ENCODE data around the gene NFKBIE. TPM values are rescaled to one million over a fixed set of nuclear protein-coding genes. Genes with fewer than 3 reads are reported as not detected.

NFKBIE gene
- total RNA-seq, 4 donors from 2014 or later = 7.0 to 10.4 (median 8.5) TPM

GRCh38 chr6:44311304-44311703 lies 46.0 kb upstream of the NFKBIE start:
- no peaks in the 10 kb centered on the region for H3K9me3 ChIP-seq
- intact Hi-C loops (cut with DNase I) = no loop called here
- WGBS = 89% methylated on average over 2 of the region's 2 CpGs
- TF ChIP-seq EP300 (IDR thresholded peaks at IDR 0.05) (no peak), CTCF (IDR thresholded peaks at IDR 0.05) (no peak), POLR2AphosphoS5 (IDR thresholded peaks at IDR 0.05) (no peak), POLR2A (IDR thresholded peaks at IDR 0.05; ENCODE audit: low read depth) (no peak)
- H3K4me3 ChIP-seq = no peak overlapping the region
- DNase-seq (ENCODE audit: extremely low spot score) = no peak
- no peak overlapping the region for H3K27ac ChIP-seq (replicated peaks in 1 of 4)
- H3K27me3 ChIP-seq = no peaks in the 10 kb centered on the region
- peaks cover 22 to 56% (median 51%) of the 10 kb centered on the region in 4 donors for H3K36me3 ChIP-seq
- peaks cover 8 to 19% (median 14%) of the 10 kb centered on the region in 4 donors for H3K4me1 ChIP-seq

GRCh38 chr6:44310241-44310640 lies 44.9 kb upstream of the NFKBIE start:
- DNase-seq (ENCODE audit: extremely low spot score) = no peak
- H3K27ac ChIP-seq (replicated peaks in 1 of 4) = no peak overlapping the region
- intact Hi-C loops (cut with DNase I) = no loop called here
- H3K36me3 ChIP-seq = peaks cover 32 to 67% (median 62%) of the 10 kb centered on the region in 4 donors
- H3K4me1 ChIP-seq = peaks cover 8 to 19% (median 14%) of the 10 kb centered on the region in 4 donors
- no peaks in the 10 kb centered on the region for H3K9me3 ChIP-seq
- WGBS = 100% methylated on average over 3 of the region's 3 CpGs
- TF ChIP-seq POLR2AphosphoS5 (IDR thresholded peaks at IDR 0.05) (no peak), POLR2A (IDR thresholded peaks at IDR 0.05; ENCODE audit: low read depth) (no peak), CTCF (IDR thresholded peaks at IDR 0.05) (no peak), EP300 (IDR thresholded peaks at IDR 0.05) (no peak)
- H3K4me3 ChIP-seq = no peak overlapping the region
- no peaks in the 10 kb centered on the region for H3K27me3 ChIP-seq

- H3K4me3 ChIP-seq = no peak overlapping the region
- no peaks in the 10 kb centered on the region for H3K9me3 ChIP-seq
- DNase-seq (ENCODE audit: extremely low spot score) = no peak
- TF ChIP-seq POLR2A (IDR thresholded peaks at IDR 0.05; ENCODE audit: low read depth) (no peak), EP300 (IDR thresholded peaks at IDR 0.05) (no peak), CTCF (IDR thresholded peaks at IDR 0.05) (no peak), POLR2AphosphoS5 (IDR thresholded peaks at IDR 0.05) (no peak)
- intact Hi-C loops (cut with DNase I) = no loop called here
- peaks cover 8 to 19% (median 14%) of the 10 kb centered on the region in 4 donors for H3K4me1 ChIP-seq
- H3K36me3 ChIP-seq = peaks cover 33 to 73% (median 68%) of the 10 kb centered on the region in 4 donors
- H3K27ac ChIP-seq (replicated peaks in 1 of 4) = no peak overlapping the region
- no peaks in the 10 kb centered on the region for H3K27me3 ChIP-seq
These were observed 44.3 kb upstream of the NFKBIE start for GRCh38 chr6:44309631-44310030.

GRCh38 chr6:44309092-44309491 lies 43.7 kb upstream of the NFKBIE start:
- intact Hi-C loops (cut with DNase I) = no loop called here
- Histone ChIP-seq H3K9me3 (no peaks in the 10 kb centered on the region), H3K4me1 (peaks cover 8 to 19% (median 14%) of the 10 kb centered on the region in 4 donors), H3K36me3 (peaks cover 37 to 78% (median 74%) of the 10 kb centered on the region in 4 donors), H3K27ac (replicated peaks in 1 of 4) (no peak overlapping the region), H3K27me3 (no peaks in the 10 kb centered on the region), H3K4me3 (no peak overlapping the region)
- TF ChIP-seq EP300 (IDR thresholded peaks at IDR 0.05) = no peak
- no peak for TF ChIP-seq POLR2A (IDR thresholded peaks at IDR 0.05; ENCODE audit: low read depth)
- TF ChIP-seq CTCF (IDR thresholded peaks at IDR 0.05) = no peak
- no peak for TF ChIP-seq POLR2AphosphoS5 (IDR thresholded peaks at IDR 0.05)
- WGBS = 90% methylated on average over 2 of the region's 2 CpGs
- no peak for DNase-seq (ENCODE audit: extremely low spot score)

GRCh38 chr6:44307217-44307616 lies 41.9 kb upstream of the NFKBIE start:
- Histone ChIP-seq H3K27me3 (no peaks in the 10 kb centered on the region), H3K4me1 (peaks cover 4 to 8% (median 7%) of the 10 kb centered on the region in 4 donors), H3K36me3 (peaks cover 42 to 97% (median 92%) of the 10 kb centered on the region in 4 donors), H3K9me3 (no peaks in the 10 kb centered on the region), H3K27ac (replicated peaks in 1 of 4) (no peak overlapping the region), H3K4me3 (no peak overlapping the region)
- WGBS = 97% methylated on average over 8 of the region's 10 CpGs
- TF ChIP-seq POLR2A (IDR thresholded peaks at IDR 0.05; ENCODE audit: low read depth) = no peak
- no peak for TF ChIP-seq EP300 (IDR thresholded peaks at IDR 0.05)
- no peak for TF ChIP-seq CTCF (IDR thresholded peaks at IDR 0.05)
- no peak for TF ChIP-seq POLR2AphosphoS5 (IDR thresholded peaks at IDR 0.05)
- no peak for DNase-seq (ENCODE audit: extremely low spot score)
- intact Hi-C loops (cut with DNase I) = no loop called here

Data from esophagus muscularis mucosa (tissue), 4 donors.